GM21515 (cell line): ENCODE measurements around the gene SLC16A6.
"Not testable (repeated sequence)": the region's sequence is repeated elsewhere in the genome, so short reads cannot be mapped to it uniquely, and the experiment has no call there.

Experiments used
- ATAC-seq: cut with Tn5 transposase; IDR thresholded peaks from one replicate; pipeline ENCODE4 v1.9.1; 2021; ENCODE audit not compliant: unreplicated experiment

The SLC16A6 gene

DNA sequence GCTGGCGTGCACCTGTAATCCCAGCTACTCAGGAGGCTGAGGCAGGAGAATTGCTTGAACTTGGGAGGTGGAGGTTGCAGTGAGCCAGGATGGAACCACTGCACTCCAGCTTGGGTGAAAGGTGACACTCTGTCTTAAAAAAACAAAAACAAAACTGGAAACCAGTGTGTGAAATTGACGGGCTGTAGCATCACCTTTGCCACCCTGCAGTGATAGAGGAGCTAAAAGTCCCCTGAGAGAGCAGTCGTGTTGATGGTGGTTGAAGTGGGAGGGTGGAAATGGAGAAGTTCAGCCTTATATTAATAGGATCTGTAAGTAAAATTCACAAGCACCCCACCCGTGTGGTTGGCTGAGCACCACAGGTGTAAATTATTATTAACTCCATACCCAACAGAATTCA lies 65.9 kb downstream of the SLC16A6 start:
- not testable (repeated sequence) for ATAC-seq

DNA sequence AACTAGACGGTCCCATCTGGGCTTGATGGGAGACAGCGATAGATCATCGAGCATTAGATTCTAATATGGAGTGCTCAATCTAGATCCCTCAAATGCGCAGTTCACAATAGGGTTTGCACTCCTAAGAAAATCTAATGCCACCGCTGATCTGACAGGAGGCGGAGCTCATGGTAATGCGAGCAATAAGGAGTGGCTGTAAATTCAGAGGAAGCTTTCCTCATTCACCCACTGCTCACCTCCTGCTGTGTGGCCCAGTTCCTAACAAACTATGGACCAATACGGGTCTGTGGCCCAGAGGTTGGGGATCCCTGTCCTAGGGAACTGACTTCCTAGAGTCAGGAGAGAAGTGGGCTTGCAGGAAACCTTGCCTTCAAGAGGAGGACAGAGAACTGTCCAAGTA lies 68.3 kb downstream of the SLC16A6 start:
- no peak for ATAC-seq

DNA sequence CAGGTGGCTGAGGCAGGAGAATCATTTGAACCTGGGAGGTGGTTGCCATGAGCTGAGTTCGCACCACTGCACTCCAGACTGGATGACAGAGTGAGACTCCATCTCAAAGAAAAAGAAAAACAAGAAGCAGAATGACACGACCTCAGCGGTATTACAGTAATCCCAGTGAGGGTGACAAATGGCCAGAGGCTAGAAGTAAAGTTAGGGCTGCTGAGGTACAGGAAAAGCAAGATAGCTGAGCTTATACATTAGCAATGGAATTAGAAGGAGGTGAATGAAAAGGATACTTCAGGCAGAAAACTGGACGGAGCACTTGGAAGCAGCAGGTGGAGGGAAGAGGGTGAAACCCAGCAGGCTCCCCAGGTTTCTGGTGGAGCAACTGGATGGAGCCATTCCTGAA lies 69.1 kb downstream of the SLC16A6 start:
- ATAC-seq: no peak

DNA sequence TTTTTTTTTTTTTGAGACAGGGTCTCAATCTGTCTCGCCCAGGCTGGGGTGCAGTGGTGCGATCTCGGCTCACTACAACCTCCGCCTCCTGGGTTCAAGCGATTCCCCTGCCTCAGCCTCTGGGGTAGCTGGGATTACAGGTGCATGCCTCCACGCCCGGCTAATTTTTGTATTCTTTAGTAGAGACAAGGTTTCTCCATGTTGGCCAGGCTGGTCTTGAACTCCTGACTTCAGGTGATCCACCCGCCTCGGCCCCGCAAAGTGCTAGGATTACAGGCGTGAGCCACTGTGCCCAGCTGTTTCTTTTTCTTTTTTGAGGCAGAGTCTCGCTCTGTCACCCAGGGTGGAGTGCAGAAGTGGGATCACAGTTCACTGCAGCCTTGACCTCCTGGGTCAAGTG lies 70.1 kb downstream of the SLC16A6 start:
- not testable (repeated sequence) for ATAC-seq

DNA sequence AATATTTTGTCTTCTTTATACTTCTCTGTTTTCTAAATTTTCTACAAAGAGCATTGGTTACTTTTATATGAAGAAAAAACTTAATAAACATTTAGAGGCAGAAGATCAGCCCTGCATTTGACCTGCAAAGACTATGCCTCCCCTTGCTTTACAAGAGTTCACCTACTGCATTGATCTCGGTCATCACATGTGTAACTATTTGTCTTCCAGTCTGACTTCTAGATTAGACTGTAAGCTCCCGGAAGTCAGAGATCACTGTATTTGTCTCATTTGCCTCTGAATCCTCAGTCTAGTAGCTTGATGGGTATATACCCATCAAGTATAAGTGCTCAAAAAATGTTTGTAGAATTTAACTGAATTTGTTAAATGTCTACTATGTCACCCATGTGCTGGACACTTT lies 70.7 kb downstream of the SLC16A6 start:
- not testable (repeated sequence) for ATAC-seq

DNA sequence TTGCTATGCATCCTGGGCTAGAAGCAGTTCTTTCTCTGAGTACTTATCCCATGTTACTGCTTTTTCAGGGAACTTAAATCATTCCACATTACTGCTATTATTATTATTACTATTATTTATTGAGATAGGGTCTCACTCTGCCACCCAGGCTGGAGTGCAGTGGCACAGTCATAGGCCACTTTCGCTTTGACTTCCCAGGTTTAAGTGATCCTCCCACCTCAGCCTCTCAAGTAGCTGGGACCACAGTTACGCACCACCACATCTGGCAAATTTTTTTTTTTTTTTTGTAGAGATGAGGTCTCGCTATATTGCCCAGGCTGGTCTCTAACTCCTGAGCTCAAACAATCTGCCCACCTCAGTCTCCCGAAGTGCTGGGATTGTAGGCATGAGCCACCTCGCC lies 71.5 kb downstream of the SLC16A6 start:
- not testable (repeated sequence) for ATAC-seq
